ENCODE data around the gene RABGEF1. TPM values are rescaled to one million over a fixed set of nuclear protein-coding genes. Genes with fewer than 3 reads are reported as not detected.

The RABGEF1 gene
- total and polyA plus RNA-seq, 2 experiments from 2014 or later: 14.7 to 17.5 TPM

- peaks cover 8% of the 10 kb centered on the region for H3K9me3 Mint-ChIP-seq
- no peak overlapping the region for H2AFZ ChIP-seq
- peaks cover 61% of the 10 kb centered on the region for H3K79me2 ChIP-seq (replicated peaks; ENCODE audit: insufficient read depth)
- H3K4me3 Mint-ChIP-seq: no peak overlapping the region
- H3K27ac ChIP-seq (ENCODE audit: low read depth): no peak overlapping the region
- peaks cover 5% of the 10 kb centered on the region; the same call in 1 of the 2 replicates for H4K20me1 ChIP-seq (replicated peaks; ENCODE audit: insufficient read depth)
- H3K9me2 ChIP-seq (ENCODE audit: insufficient read depth): no peaks in the 10 kb centered on the region
- H3K27me3 ChIP-seq (ENCODE audit: insufficient read depth): no peaks in the 10 kb centered on the region
- no peaks in the 10 kb centered on the region for H3K36me3 ChIP-seq (ENCODE audit: insufficient read depth)
- no peak overlapping the region for H3K4me3 ChIP-seq
- no peak for ATAC-seq
- no peaks in the 10 kb centered on the region for H3F3A ChIP-seq (replicated peaks; ENCODE audit: low read depth)
- H3K27ac Mint-ChIP-seq: no peak overlapping the region
- TF ChIP-seq ETS1 (IDR thresholded peaks at IDR 0.05) (no peak), ZNF331 (CRISPR knock-in tag; IDR thresholded peaks at IDR 0.05; ENCODE audit: low read depth) (no peak), EZH2phosphoT487 (IDR thresholded peaks at IDR 0.05; ENCODE audit: unreplicated experiment) (no peak), ZNF114 (CRISPR knock-in tag; IDR thresholded peaks at IDR 0.05) (no peak), CREB1 (CRISPR knock-in tag; IDR thresholded peaks at IDR 0.05; ENCODE audit: low read depth) (no peak), POLR2AphosphoS5 (IDR thresholded peaks at IDR 0.05; ENCODE audit: low read depth) (no peak), NANOG (IDR thresholded peaks at IDR 0.05; ENCODE audit: borderline replicate concordance) (no peak), ZNF462 (CRISPR knock-in tag; IDR thresholded peaks at IDR 0.05) (no peak), STAT1 (IDR thresholded peaks at IDR 0.05; ENCODE audit: unreplicated experiment) (no peak), JUNB (IDR thresholded peaks at IDR 0.05; ENCODE audit: unreplicated experiment) (no peak), EZH2 (IDR thresholded peaks at IDR 0.05; ENCODE audit: low read depth, unreplicated experiment) (no peak)
- TF ChIP-seq, protein P1, sequence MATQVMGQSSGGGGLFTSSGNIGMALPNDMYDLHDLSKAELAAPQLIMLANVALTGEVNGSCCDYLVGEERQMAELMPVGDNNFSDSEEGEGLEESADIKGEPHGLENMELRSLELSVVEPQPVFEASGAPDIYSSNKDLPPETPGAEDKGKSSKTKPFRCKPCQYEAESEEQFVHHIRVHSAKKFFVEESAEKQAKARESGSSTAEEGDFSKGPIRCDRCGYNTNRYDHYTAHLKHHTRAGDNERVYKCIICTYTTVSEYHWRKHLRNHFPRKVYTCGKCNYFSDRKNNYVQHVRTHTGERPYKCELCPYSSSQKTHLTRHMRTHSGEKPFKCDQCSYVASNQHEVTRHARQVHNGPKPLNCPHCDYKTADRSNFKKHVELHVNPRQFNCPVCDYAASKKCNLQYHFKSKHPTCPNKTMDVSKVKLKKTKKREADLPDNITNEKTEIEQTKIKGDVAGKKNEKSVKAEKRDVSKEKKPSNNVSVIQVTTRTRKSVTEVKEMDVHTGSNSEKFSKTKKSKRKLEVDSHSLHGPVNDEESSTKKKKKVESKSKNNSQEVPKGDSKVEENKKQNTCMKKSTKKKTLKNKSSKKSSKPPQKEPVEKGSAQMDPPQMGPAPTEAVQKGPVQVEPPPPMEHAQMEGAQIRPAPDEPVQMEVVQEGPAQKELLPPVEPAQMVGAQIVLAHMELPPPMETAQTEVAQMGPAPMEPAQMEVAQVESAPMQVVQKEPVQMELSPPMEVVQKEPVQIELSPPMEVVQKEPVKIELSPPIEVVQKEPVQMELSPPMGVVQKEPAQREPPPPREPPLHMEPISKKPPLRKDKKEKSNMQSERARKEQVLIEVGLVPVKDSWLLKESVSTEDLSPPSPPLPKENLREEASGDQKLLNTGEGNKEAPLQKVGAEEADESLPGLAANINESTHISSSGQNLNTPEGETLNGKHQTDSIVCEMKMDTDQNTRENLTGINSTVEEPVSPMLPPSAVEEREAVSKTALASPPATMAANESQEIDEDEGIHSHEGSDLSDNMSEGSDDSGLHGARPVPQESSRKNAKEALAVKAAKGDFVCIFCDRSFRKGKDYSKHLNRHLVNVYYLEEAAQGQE (IDR thresholded peaks at IDR 0.05; ENCODE audit: unreplicated experiment): no peak
- TF ChIP-seq, protein P2, sequence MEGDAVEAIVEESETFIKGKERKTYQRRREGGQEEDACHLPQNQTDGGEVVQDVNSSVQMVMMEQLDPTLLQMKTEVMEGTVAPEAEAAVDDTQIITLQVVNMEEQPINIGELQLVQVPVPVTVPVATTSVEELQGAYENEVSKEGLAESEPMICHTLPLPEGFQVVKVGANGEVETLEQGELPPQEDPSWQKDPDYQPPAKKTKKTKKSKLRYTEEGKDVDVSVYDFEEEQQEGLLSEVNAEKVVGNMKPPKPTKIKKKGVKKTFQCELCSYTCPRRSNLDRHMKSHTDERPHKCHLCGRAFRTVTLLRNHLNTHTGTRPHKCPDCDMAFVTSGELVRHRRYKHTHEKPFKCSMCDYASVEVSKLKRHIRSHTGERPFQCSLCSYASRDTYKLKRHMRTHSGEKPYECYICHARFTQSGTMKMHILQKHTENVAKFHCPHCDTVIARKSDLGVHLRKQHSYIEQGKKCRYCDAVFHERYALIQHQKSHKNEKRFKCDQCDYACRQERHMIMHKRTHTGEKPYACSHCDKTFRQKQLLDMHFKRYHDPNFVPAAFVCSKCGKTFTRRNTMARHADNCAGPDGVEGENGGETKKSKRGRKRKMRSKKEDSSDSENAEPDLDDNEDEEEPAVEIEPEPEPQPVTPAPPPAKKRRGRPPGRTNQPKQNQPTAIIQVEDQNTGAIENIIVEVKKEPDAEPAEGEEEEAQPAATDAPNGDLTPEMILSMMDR (conservative IDR thresholded peaks at IDR 0.05; ENCODE audit: low read depth in 2 of 2): no peak
- H3K4me1 Mint-ChIP-seq: peaks cover 5% of the 10 kb centered on the region
- no peak overlapping the region for H3K4me2 ChIP-seq
- H3K36me3 Mint-ChIP-seq (ENCODE audit: low read depth): peaks cover 9% of the 10 kb centered on the region; the same call in 2 of the 3 replicates
- peaks cover 8% of the 10 kb centered on the region for H3K27me3 Mint-ChIP-seq (ENCODE audit: insufficient read depth, low read depth, poor library complexity)
- no peaks in the 10 kb centered on the region for H3K4me1 ChIP-seq (ENCODE audit: insufficient read depth)
- DNase-seq (ENCODE audit: low spot score): no peak
Observed at GRCh38 chr7:66766041-66766440, 25.5 kb downstream of the RABGEF1 start.
